HepG2 (cell line): ENCODE data around the gene OR10W1. TPM values are rescaled to one million over a fixed set of nuclear protein-coding genes. Genes with fewer than 3 reads are reported as not detected.

Source experiments
- ATAC-seq: fragments of 200-7000 bp; cut with Tn5 transposase; 3 replicates; pipeline ENCODE4 v1.9.1; 2020; ENCODE audit warnings: mild to moderate bottlenecking, moderate library complexity
- BruUV-seq: library from RNA; stranded (reverse); fragments of 400-500 nt; replicated peaks from 2 replicates; lab custom pipeline; 2021; lab: Mats Ljungman, UMichigan
- CTCF ChIA-PET: fragments of 300-600 bp; formaldehyde crosslinking; extraction: SDS; loops from one replicate; lab custom pipeline; 2021; ENCODE audit warnings: low total read pairs, inconsistent platforms, low intra/inter-chr PET ratio; lab: Yijun Ruan, JAX
- POLR2A ChIA-PET: fragments of 350-600 bp; sonication (Branson Sonifier 250); formaldehyde crosslinking; loops from one replicate; lab custom pipeline; 2020; ENCODE audit warnings: antibody characterized with exemption, inconsistent platforms; lab: Yijun Ruan, JAX
- DNase-seq: peaks from one replicate; pipeline ENCODE4 v3.0.0-alpha.2; 2015; ENCODE audit warnings: low spot score
- FAIRE-seq: peaks from 3 replicates; lab custom pipeline; 2011; peaks lifted over from hg19 to GRCh38; lab: Jason Lieb, UNC
- H2AFZ ChIP-seq: one replicate; pipeline ENCODE4 v1.6.1; 2011; ENCODE audit warnings: low read length, inconsistent platforms
- H3K27ac ChIP-seq: fragments of 300-600 bp; 3 replicates; pipeline ENCODE4 v1.8.0; 2011; ENCODE audit warnings: mixed run types, mild to moderate bottlenecking, mixed read lengths, low read length, inconsistent platforms; ENCODE audit not compliant: insufficient read depth; ENCODE audit errors: extremely low read length
- H3K27me3 ChIP-seq, 2 experiments: fragments of 200-600 bp in 1 of 2; 2 replicates in 1 of 2; 3 replicates in 1 of 2; pipeline versions ENCODE4 v1.6.0 to v1.8.0; 2011; ENCODE audit warnings: low read length in 2 of 2, mild to moderate bottlenecking in 2 of 2, moderate library complexity in 2 of 2, inconsistent platforms in 1 of 2; ENCODE audit not compliant: insufficient read depth in 2 of 2, control insufficient read depth in 1 of 2
- H3K36me3 ChIP-seq, 2 experiments: fragments of 200-600 bp in 1 of 2; replicated peaks in 1 of 2; 2 replicates in 1 of 2; 3 replicates in 1 of 2; pipeline versions ENCODE4 v1.5.1 to v1.8.0; 2011; ENCODE audit warnings: low read length in 2 of 2, inconsistent platforms in 1 of 2; ENCODE audit not compliant: insufficient read depth in 2 of 2, control insufficient read depth in 1 of 2
- H3K4me1 ChIP-seq: 2 replicates; pipeline ENCODE4 v1.5.1; 2012; ENCODE audit warnings: low read length, inconsistent platforms; ENCODE audit not compliant: insufficient read depth
- H3K4me2 ChIP-seq: 2 replicates; pipeline ENCODE4 v1.6.0; 2011; ENCODE audit warnings: low read depth, low read length, inconsistent platforms
- H3K4me3 ChIP-seq, 3 experiments: fragments of 200-600 bp in 1 of 3; sonication (generic), shearing (Covaris generic) in 1 of 3; replicated peaks in 1 of 3; 2 replicates each; pipeline ENCODE4 v1.5.1; 2011 to 2016; ENCODE audit warnings: low read length in 3 of 3, inconsistent platforms in 2 of 3, low read depth in 2 of 3, mild to moderate bottlenecking in 2 of 3, control low read depth in 1 of 3, mixed read lengths in 1 of 3; ENCODE audit not compliant: insufficient read depth in 1 of 3
- H3K79me2 ChIP-seq: one replicate; pipeline ENCODE4 v1.6.1; 2011; ENCODE audit warnings: low read length, inconsistent platforms; ENCODE audit not compliant: insufficient read depth
- H3K9ac ChIP-seq: 2 replicates; pipeline ENCODE4 v1.6.0; 2011; ENCODE audit warnings: mild to moderate bottlenecking, low read depth, low read length, inconsistent platforms; ENCODE audit not compliant: insufficient read depth
- H3K9me3 ChIP-seq: 2 replicates; pipeline ENCODE4 v1.5.1; 2012; ENCODE audit warnings: mild to moderate bottlenecking, low read length
- H4K20me1 ChIP-seq: 2 replicates; pipeline ENCODE4 v1.6.0; 2011; ENCODE audit warnings: inconsistent platforms, mild to moderate bottlenecking, low read length, moderate library complexity; ENCODE audit not compliant: insufficient read depth
- E2F5 ChIP-seq: sonication (generic); formaldehyde crosslinking; conservative IDR thresholded peaks from 2 replicates; pipeline ENCODE4 v1.4.0; 2020; ENCODE audit warnings: missing genetic modification reagents
- GZF1 ChIP-seq: sonication (generic); formaldehyde crosslinking; IDR thresholded peaks from 2 replicates; pipeline ENCODE4 v1.5.1; 2020; ENCODE audit warnings: mild to moderate bottlenecking, missing genetic modification reagents
- HMGXB3 ChIP-seq: sonication (generic); formaldehyde crosslinking; IDR thresholded peaks from 2 replicates; pipeline ENCODE4 v1.4.0; 2020; ENCODE audit warnings: missing genetic modification reagents, borderline replicate concordance
- IRF9 ChIP-seq: sonication (generic); formaldehyde crosslinking; IDR thresholded peaks from 2 replicates; pipeline ENCODE4 v1.8.0; 2022; ENCODE audit warnings: missing genetic modification reagents, mild to moderate bottlenecking, borderline replicate concordance
- MLLT10 ChIP-seq: sonication (generic); formaldehyde crosslinking; IDR thresholded peaks from 2 replicates; pipeline ENCODE4 v1.4.0; 2020; ENCODE audit warnings: missing genetic modification reagents
- ZFP62 ChIP-seq: sonication (generic); formaldehyde crosslinking; IDR thresholded peaks from 2 replicates; pipeline ENCODE4 v1.4.0; 2020; ENCODE audit warnings: missing genetic modification reagents
- ZNF253 ChIP-seq: sonication (generic); formaldehyde crosslinking; IDR thresholded peaks from 2 replicates; pipeline ENCODE4 v1.8.0; 2022; ENCODE audit warnings: mild to moderate bottlenecking, missing genetic modification reagents, borderline replicate concordance
- ZNF790 ChIP-seq: sonication (generic); formaldehyde crosslinking; IDR thresholded peaks from 2 replicates; pipeline ENCODE4 v1.8.0; 2022; ENCODE audit warnings: missing genetic modification reagents, mild to moderate bottlenecking, borderline replicate concordance
- ZNF879 ChIP-seq: sonication (generic); formaldehyde crosslinking; IDR thresholded peaks from 2 replicates; pipeline ENCODE4 v1.8.1; 2023; ENCODE audit warnings: missing genetic modification reagents
- WGBS: methylation state at CpG from one replicate; pipeline ENCODE4 v1.1.6; 2017; ENCODE audit warnings: low lambda C conversion rate; 5-methylcytosine and 5-hydroxymethylcytosine counted together
- in situ Hi-C: cut with HindIII; loops from 2 replicates; pipeline ENCODE4 v1.10.0; 2017; ENCODE audit warnings: low pct_unique_long_range_greater_than_20kb; ENCODE audit not compliant: extremely low pct_ligation_motif_present
- intact Hi-C: fragments of 100-400 bp; cut with micrococcal nuclease; formaldehyde crosslinking; loops from one replicate; pipeline ENCODE4 v1.10.0; 2022; ENCODE audit not compliant: unreplicated experiment
- polyA plus RNA-seq, 8 experiments: library from polyadenylated mRNA; depleted of rRNA in 3 of 8; stranded (reverse) in 7 of 8; unstranded in 1 of 8; fragments of >200 nt; fragmentation: Illumina TruSeq in 4 of 8; extraction: Trizol in 4 of 8; gene quantifications; 2 replicates each; pipeline versions ENCODE4 v1.2.1 to v1.2.3, GENCODE V29; 2011 to 2016; ENCODE audit warnings: low read depth in 4 of 8, missing spikeins in 1 of 8, mixed read lengths in 1 of 8; ENCODE audit not compliant: insufficient read depth in 1 of 8
- total RNA-seq, 5 experiments: library from RNA; depleted of rRNA; stranded (reverse); fragments of >200 nt; fragmentation: Illumina TruSeq; extraction: Trizol; gene quantifications; 2 replicates each; pipeline ENCODE4 v1.2.3, GENCODE V29; 2016; ENCODE audit warnings: low read depth in 1 of 5

The OR10W1 gene
- total and polyA plus RNA-seq, 2 of the 13 experiments (the other 11 are each of a cell fraction or from before 2014, with no cell fraction given), result not detected

- 29% methylated on average over 7 of the region's 7 CpGs for WGBS
- CTCF ChIA-PET, result no interaction called here
- DNase-seq, result no peak
- Histone ChIP-seq H3K9ac (no peak overlapping the region), H3K27ac (no peak overlapping the region)
- TF ChIP-seq ZFP62 (CRISPR knock-in tag), result no peak
- TF ChIP-seq ZNF790, result no peak
- no peak for TF ChIP-seq E2F5 (CRISPR knock-in tag)
- TF ChIP-seq ZNF879, result no peak
- TF ChIP-seq MLLT10 (CRISPR knock-in tag), result no peak
- no peak for TF ChIP-seq HMGXB3 (CRISPR knock-in tag)
- no peak for TF ChIP-seq ZNF253
- no peak for TF ChIP-seq GZF1
- no peak for TF ChIP-seq IRF9 (CRISPR knock-in tag)
- TF ChIP-seq, all 625 proteins: peak for 0
- POLR2A ChIA-PET, result no interaction called here
- Histone ChIP-seq H3K4me1 (no peaks in the 10 kb centered on the region), H2AFZ (no peak overlapping the region), H3K79me2 (no peaks in the 10 kb centered on the region), H3K4me3 (no peak overlapping the region), H3K4me2 (no peak overlapping the region), H3K9me3 (no peaks in the 10 kb centered on the region), H4K20me1 (no peaks in the 10 kb centered on the region), H3K27me3 (no peaks in the 10 kb centered on the region), H3K36me3 (no peaks in the 10 kb centered on the region)
- intact Hi-C loops, result no loop called here
- BruUV-seq, result no TSS peak
- in situ Hi-C loops, result no loop called here
- no peak for ATAC-seq
- FAIRE-seq, result no peak
Observed at GRCh38 chr11:58222721-58223120, 45.3 kb downstream of the OR10W1 start.

Other genes starting within 250 kb of the OR10W1 start
- gene OR9Q1, start 244.4 kb downstream of the OR10W1 start, total RNA-seq (2016; rRNA removed; fragmentation: Illumina TruSeq; extraction: Trizol), result not detected in 2 replicates
- not detected in 2 replicates for gene OR9Q1, start 244.4 kb downstream of the OR10W1 start, polyA plus RNA-seq (2011; rRNA removed)
- not detected in 2 replicates for gene OR6Q1, start 237.3 kb downstream of the OR10W1 start, total RNA-seq (2016; rRNA removed; fragmentation: Illumina TruSeq; extraction: Trizol)
- not detected in 2 replicates for gene OR6Q1, start 237.3 kb downstream of the OR10W1 start, polyA plus RNA-seq (2011; rRNA removed)
- gene OR9I1, start 142.7 kb downstream of the OR10W1 start, total RNA-seq (2016; rRNA removed; fragmentation: Illumina TruSeq; extraction: Trizol), result not detected in 2 replicates
- gene OR9I1, start 142.7 kb downstream of the OR10W1 start, polyA plus RNA-seq (2011; rRNA removed), result not detected in 2 replicates
- not detected in 2 replicates for gene OR9Q2, start 79.2 kb downstream of the OR10W1 start, total RNA-seq (2016; rRNA removed; fragmentation: Illumina TruSeq; extraction: Trizol)
- gene OR9Q2, start 79.2 kb downstream of the OR10W1 start, polyA plus RNA-seq (2011; rRNA removed), result not detected in 2 replicates
- gene OR1S2, start 64.1 kb downstream of the OR10W1 start, total RNA-seq (2016; rRNA removed; fragmentation: Illumina TruSeq; extraction: Trizol), result not detected in 2 replicates
- not detected in 2 replicates for gene OR1S2, start 64.1 kb downstream of the OR10W1 start, polyA plus RNA-seq (2011; rRNA removed)
- gene OR1S1, start 55.5 kb downstream of the OR10W1 start, total RNA-seq (2016; rRNA removed; fragmentation: Illumina TruSeq; extraction: Trizol), result not detected in 2 replicates
- not detected in 2 replicates for gene OR1S1, start 55.5 kb downstream of the OR10W1 start, polyA plus RNA-seq (2011; rRNA removed)
- gene OR10Q1, start 39.3 kb downstream of the OR10W1 start, total RNA-seq (2016; rRNA removed; fragmentation: Illumina TruSeq; extraction: Trizol), result not detected in 2 replicates
- gene OR10Q1, start 39.3 kb downstream of the OR10W1 start, polyA plus RNA-seq (2011; rRNA removed), result 0.12 and 0.13 TPM in 2 replicates
- not detected in 2 replicates for gene OR5B17, start 90.8 kb upstream of the OR10W1 start, total RNA-seq (2016; rRNA removed; fragmentation: Illumina TruSeq; extraction: Trizol)
- gene OR5B17, start 90.8 kb upstream of the OR10W1 start, polyA plus RNA-seq (2011; rRNA removed), result not detected in 2 replicates
- not detected in 2 replicates for gene OR5B3, start 138.6 kb upstream of the OR10W1 start, total RNA-seq (2016; rRNA removed; fragmentation: Illumina TruSeq; extraction: Trizol)
- not detected in 2 replicates for gene OR5B3, start 138.6 kb upstream of the OR10W1 start, polyA plus RNA-seq (2011; rRNA removed)
- gene OR5B2, start 159.9 kb upstream of the OR10W1 start, total RNA-seq (2016; rRNA removed; fragmentation: Illumina TruSeq; extraction: Trizol), result not detected in 2 replicates
- not detected in 2 replicates for gene OR5B2, start 159.9 kb upstream of the OR10W1 start, polyA plus RNA-seq (2011; rRNA removed)
- gene OR5B12, start 174.0 kb upstream of the OR10W1 start, total RNA-seq (2016; rRNA removed; fragmentation: Illumina TruSeq; extraction: Trizol), result not detected in 2 replicates
- 0.07 TPM in 1 of 2 replicates, not detected in the other for gene OR5B12, start 174.0 kb upstream of the OR10W1 start, polyA plus RNA-seq (2011; rRNA removed)
- gene OR5B21, start 239.8 kb upstream of the OR10W1 start, total RNA-seq (2016; rRNA removed; fragmentation: Illumina TruSeq; extraction: Trizol), result not detected in 2 replicates
- gene OR5B21, start 239.8 kb upstream of the OR10W1 start, polyA plus RNA-seq (2011; rRNA removed), result 0.08 TPM in 1 of 2 replicates, not detected in the other